Caco-2 (cell line): ENCODE results near the gene GPR3. TPM values are rescaled to one million over a fixed set of nuclear protein-coding genes. Genes with fewer than 3 reads are reported as not detected.

Experiments used
- BruUV-seq: library from RNA; stranded (reverse); fragments of 400-500 nt; replicated peaks from 2 replicates; lab custom pipeline; 2021; lab: Mats Ljungman, UMichigan
- CTCF ChIA-PET: fragments of 300-600 bp; sonication (Branson Sonifier 250); formaldehyde crosslinking; loops from one replicate; lab custom pipeline; 2022; ENCODE audit warnings: antibody characterized with exemption; lab: Charles Lee
- POLR2A ChIA-PET: fragments of 300-600 bp; sonication (Branson Sonifier 250); formaldehyde crosslinking; loops from one replicate; lab custom pipeline; 2022; ENCODE audit warnings: antibody characterized with exemption; lab: Charles Lee
- DNase-seq, 2 experiments: peaks; one replicate each; pipeline versions ENCODE4 v3.0.0 to v3.0.0-alpha.2; 2020 to 2022
- H3K27me3 ChIP-seq: replicated peaks from 2 replicates; pipeline ENCODE4 v1.6.0; 2011; ENCODE audit warnings: low read length; ENCODE audit not compliant: control insufficient read depth, insufficient read depth
- H3K36me3 ChIP-seq: 2 replicates; pipeline ENCODE4 v1.5.1; 2011; ENCODE audit warnings: low read length; ENCODE audit not compliant: control insufficient read depth, insufficient read depth
- H3K4me1 ChIP-seq: fragments of 250-450 bp; sonication (Bioruptor Pico); 2 replicates; pipeline ENCODE4 v1.5.1; 2020; ENCODE audit warnings: mild to moderate bottlenecking
- H3K4me3 ChIP-seq: 2 replicates; pipeline ENCODE4 v1.5.1; 2011; ENCODE audit warnings: low read depth, mild to moderate bottlenecking, control low read depth, low read length
- H3K9me3 ChIP-seq: fragments of 250-450 bp; sonication (Bioruptor Pico); 2 replicates; pipeline ENCODE4 v1.5.1; 2020; ENCODE audit warnings: mild to moderate bottlenecking, moderate library complexity
- H3K27ac Mint-ChIP-seq: one replicate; pipeline ENCODE4 v1.8.0; 2022; ENCODE audit warnings: mixed read lengths; ENCODE audit not compliant: unreplicated experiment
- H3K27me3 Mint-ChIP-seq: one replicate; pipeline ENCODE4 v1.8.0; 2022; ENCODE audit warnings: mixed read lengths; ENCODE audit not compliant: insufficient read depth, unreplicated experiment
- H3K36me3 Mint-ChIP-seq: one replicate; pipeline ENCODE4 v1.8.0; 2022; ENCODE audit warnings: mild to moderate bottlenecking, mixed read lengths; ENCODE audit not compliant: insufficient read depth, unreplicated experiment
- H3K4me1 Mint-ChIP-seq: one replicate; pipeline ENCODE4 v1.8.0; 2022; ENCODE audit warnings: low read depth, mixed read lengths; ENCODE audit not compliant: unreplicated experiment
- H3K4me3 Mint-ChIP-seq: one replicate; pipeline ENCODE4 v1.8.0; 2022; ENCODE audit warnings: mild to moderate bottlenecking, moderate library complexity, mixed read lengths; ENCODE audit not compliant: unreplicated experiment
- H3K9me3 Mint-ChIP-seq: one replicate; pipeline ENCODE4 v1.8.0; 2022; ENCODE audit warnings: mixed read lengths; ENCODE audit not compliant: unreplicated experiment
- intact Hi-C: fragments of 100-400 bp; cut with micrococcal nuclease; formaldehyde crosslinking; loops from one replicate; pipeline ENCODE4 v1.10.0; 2022; ENCODE audit not compliant: unreplicated experiment
- total RNA-seq: library from RNA; stranded (reverse); gene quantifications from 2 replicates; pipeline ENCODE4 v1.2.3, GENCODE V29; 2022
- TF ChIP-seq, protein P1 (sequence below), 2 experiments: fragments of 200-600 bp in 1 of 2; IDR thresholded peaks; 1 replicate in 1 of 2; 2 replicates in 1 of 2; pipeline versions ENCODE4 v1.5.1 to v1.8.0; 2011 to 2022; ENCODE audit warnings: antibody characterized with exemption in 1 of 2, control low read depth in 1 of 2, inconsistent platforms in 1 of 2, low read depth in 1 of 2, low read length in 1 of 2, mild to moderate bottlenecking in 1 of 2, moderate library complexity in 1 of 2; ENCODE audit not compliant: insufficient read depth in 1 of 2, severe bottlenecking in 1 of 2, unreplicated experiment in 1 of 2

The GPR3 gene
- total RNA-seq, 1 experiment from 2014 or later = 0.91 TPM

DNA sequence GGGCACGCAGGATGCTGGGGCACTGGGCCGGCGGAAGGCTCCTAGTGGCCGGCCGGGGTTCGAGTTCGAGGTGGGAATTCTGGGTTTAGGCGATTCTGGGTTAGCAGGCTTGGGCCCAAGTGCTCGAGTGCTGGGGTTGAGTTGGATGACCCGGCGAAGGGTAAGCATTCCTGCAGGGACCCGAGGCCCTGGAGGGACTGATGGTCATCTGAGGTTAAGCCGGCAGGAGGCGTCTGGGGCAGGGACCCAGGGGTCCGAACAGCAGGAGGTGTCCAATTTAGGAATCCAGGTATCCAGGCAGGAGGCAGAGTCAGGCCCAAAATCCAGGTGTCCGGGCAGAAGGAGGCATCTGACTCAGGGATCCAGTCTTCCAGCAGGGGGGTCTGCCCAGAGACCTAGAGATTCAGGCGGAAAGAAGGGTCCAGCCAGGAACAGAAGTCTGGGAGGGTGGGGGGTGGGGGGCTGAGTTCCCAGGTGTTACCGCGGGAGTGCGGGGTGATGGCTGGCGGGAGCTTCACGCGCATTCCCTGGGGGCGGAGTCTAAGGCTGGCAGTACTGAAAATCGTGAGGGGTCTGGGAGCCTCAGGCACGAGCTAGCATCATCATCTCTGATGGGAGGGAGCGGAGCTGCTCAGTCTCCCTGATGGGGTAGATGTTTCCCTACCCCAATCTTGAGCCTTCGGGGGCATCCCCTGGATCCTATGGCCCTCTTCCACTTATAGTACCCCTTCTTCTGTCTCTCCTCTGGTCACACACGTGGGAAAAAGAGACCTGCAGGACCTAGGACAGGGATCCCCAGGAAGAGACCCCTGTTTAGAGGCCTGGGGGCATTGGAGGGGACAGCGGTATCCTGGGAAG lies 585 bp downstream of the GPR3 start:
- DNase-seq = peak in 1 of 2 experiments; percentile 34
- peak overlapping the region; percentile 73 for H3K4me3 Mint-ChIP-seq
- no peaks in the 10 kb centered on the region for H3K4me1 ChIP-seq
- H3K9me3 Mint-ChIP-seq = no peaks in the 10 kb centered on the region
- no peaks in the 10 kb centered on the region for H3K36me3 Mint-ChIP-seq
- no peaks in the 10 kb centered on the region for H3K27me3 ChIP-seq
- peaks cover 7% of the 10 kb centered on the region for H3K4me1 Mint-ChIP-seq
- peak overlapping the region; percentile 62 for H3K27ac Mint-ChIP-seq
- CTCF ChIA-PET = interaction anchor here (0.6 to 0.7 kb wide), 2 partner anchors 97 to 214 kb away, joined by 4 to 5 read pairs; no protein-coding TSS in a partner anchor
- TF ChIP-seq, protein P1, sequence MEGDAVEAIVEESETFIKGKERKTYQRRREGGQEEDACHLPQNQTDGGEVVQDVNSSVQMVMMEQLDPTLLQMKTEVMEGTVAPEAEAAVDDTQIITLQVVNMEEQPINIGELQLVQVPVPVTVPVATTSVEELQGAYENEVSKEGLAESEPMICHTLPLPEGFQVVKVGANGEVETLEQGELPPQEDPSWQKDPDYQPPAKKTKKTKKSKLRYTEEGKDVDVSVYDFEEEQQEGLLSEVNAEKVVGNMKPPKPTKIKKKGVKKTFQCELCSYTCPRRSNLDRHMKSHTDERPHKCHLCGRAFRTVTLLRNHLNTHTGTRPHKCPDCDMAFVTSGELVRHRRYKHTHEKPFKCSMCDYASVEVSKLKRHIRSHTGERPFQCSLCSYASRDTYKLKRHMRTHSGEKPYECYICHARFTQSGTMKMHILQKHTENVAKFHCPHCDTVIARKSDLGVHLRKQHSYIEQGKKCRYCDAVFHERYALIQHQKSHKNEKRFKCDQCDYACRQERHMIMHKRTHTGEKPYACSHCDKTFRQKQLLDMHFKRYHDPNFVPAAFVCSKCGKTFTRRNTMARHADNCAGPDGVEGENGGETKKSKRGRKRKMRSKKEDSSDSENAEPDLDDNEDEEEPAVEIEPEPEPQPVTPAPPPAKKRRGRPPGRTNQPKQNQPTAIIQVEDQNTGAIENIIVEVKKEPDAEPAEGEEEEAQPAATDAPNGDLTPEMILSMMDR (IDR thresholded peaks at IDR 0.05; ENCODE audit: insufficient read depth in 1 of 2, low read depth in 1 of 2, low read length in 1 of 2, severe bottlenecking in 1 of 2, unreplicated experiment in 1 of 2) = peak in 1 of 2 experiments; percentile 21
- intact Hi-C loops = loop anchor here (2.0 to 5.0 kb wide), 2 partner anchors 214 to 269 kb away; no protein-coding TSS in a partner anchor
- H3K9me3 ChIP-seq = no peaks in the 10 kb centered on the region
- no peaks in the 10 kb centered on the region for H3K27me3 Mint-ChIP-seq
- POLR2A ChIA-PET = no interaction called here
- peak overlapping the region; percentile 42 for H3K4me3 ChIP-seq
- no TSS peak for BruUV-seq
- H3K36me3 ChIP-seq = no peaks in the 10 kb centered on the region

DNA sequence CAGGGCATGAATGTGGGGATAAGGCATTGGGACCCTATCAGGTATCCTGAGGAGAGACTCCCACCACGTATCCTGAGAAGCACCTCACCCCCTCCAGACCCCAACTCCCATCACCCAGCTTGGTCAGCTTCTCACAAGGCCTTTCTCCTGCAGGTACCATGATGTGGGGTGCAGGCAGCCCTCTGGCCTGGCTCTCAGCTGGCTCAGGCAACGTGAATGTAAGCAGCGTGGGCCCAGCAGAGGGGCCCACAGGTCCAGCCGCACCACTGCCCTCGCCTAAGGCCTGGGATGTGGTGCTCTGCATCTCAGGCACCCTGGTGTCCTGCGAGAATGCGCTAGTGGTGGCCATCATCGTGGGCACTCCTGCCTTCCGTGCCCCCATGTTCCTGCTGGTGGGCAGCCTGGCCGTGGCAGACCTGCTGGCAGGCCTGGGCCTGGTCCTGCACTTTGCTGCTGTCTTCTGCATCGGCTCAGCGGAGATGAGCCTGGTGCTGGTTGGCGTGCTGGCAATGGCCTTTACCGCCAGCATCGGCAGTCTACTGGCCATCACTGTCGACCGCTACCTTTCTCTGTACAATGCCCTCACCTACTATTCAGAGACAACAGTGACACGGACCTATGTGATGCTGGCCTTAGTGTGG lies 1.3 kb downstream of the GPR3 start:
- peak overlapping the region; percentile 73 for H3K4me3 Mint-ChIP-seq
- peaks cover 9% of the 10 kb centered on the region for H3K4me1 Mint-ChIP-seq
- intact Hi-C loops = loop anchor here (2.0 to 5.0 kb wide), 2 partner anchors 213 to 269 kb away; no protein-coding TSS in a partner anchor

More for the DNA sequence above, 1.3 kb downstream of the GPR3 start:
- no peak for DNase-seq
- no peak overlapping the region for H3K27ac Mint-ChIP-seq
- Histone ChIP-seq H3K4me1 (peaks cover 3% of the 10 kb centered on the region; the same call in 1 of the 2 replicates), H3K4me3 (no peak overlapping the region), H3K9me3 (no peaks in the 10 kb centered on the region), H3K36me3 (no peaks in the 10 kb centered on the region), H3K27me3 (no peaks in the 10 kb centered on the region)
- POLR2A ChIA-PET = no interaction called here
- TF ChIP-seq, protein P1 (IDR thresholded peaks at IDR 0.05; ENCODE audit: insufficient read depth in 1 of 2, low read depth in 1 of 2, low read length in 1 of 2, severe bottlenecking in 1 of 2, unreplicated experiment in 1 of 2) = no peak
- CTCF ChIA-PET = interaction anchor here (0.6 to 0.7 kb wide), 2 partner anchors 97 to 213 kb away, joined by 4 to 5 read pairs; no protein-coding TSS in a partner anchor
- no peaks in the 10 kb centered on the region for H3K9me3 Mint-ChIP-seq
- peaks cover 3% of the 10 kb centered on the region for H3K36me3 Mint-ChIP-seq
- no TSS peak for BruUV-seq
- no peaks in the 10 kb centered on the region for H3K27me3 Mint-ChIP-seq
